ENCODE data around the gene DAZAP2.

DNA sequence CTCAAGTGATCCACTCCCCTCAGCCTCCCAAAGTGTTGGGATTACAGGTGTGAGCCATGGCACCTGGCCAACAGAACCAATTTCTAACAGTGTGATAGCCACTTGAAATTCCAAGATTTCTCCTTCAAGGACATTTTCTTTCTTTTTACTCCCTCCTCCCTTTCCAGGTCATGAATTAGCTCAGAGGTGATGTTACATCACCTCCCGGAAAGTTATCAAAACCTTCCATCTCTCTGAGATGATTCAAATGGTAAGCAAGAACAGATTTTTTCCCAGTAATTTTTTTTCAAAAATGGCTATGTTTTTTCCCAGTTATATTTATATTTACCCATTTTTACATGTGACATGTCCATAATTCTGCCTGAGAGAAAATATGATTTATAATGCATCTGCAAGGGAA lies 47.2 kb downstream of the DAZAP2 start:
- no peak for TF ChIP-seq EZH2 (IDR thresholded peaks at IDR 0.05; ENCODE audit: insufficient read depth, poor library complexity, severe bottlenecking)
- TF ChIP-seq EZH2phosphoT487 (IDR thresholded peaks at IDR 0.05; ENCODE audit: insufficient read depth, low read depth), result no peak

Data from GM23248 (cell line).